ENCODE measurements around the gene RCCD1. TPM values are rescaled to one million over a fixed set of nuclear protein-coding genes. Genes with fewer than 3 reads are reported as not detected.

The RCCD1 gene
- total and polyA plus RNA-seq, 2 donors (not counting 3 experiments of a cell fraction or from before 2014, with no cell fraction given): 8.8 to 15.3 TPM

DNA sequence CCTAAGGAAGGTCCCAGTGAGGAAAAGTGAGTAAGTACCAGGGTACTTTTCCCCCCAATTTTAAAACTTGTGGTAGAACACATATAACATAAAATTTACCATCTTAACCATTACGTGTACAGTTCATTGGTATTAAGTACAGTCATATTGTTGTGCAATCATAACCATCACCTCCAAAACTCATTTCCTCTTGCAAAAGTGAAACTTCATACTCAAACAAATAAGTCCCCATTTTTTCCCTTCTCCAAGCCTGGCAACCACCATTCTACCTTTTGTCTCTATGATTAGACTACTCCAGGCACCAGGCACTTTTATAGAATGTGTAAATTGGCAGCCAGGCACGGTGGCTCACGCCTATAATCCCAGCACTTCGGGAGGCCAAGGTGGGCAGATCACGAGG, 27.5 kb downstream of the RCCD1 start:
- intact Hi-C loops (cut with micrococcal nuclease) (no loop called here), dilution Hi-C loops (cut with MboI; ENCODE audit: extremely low pct_ligation_motif_present, low sequenced_read_pairs) (no loop called here)
- H3K27me3 ChIP-seq (ENCODE audit: control insufficient read depth in 2 of 2, insufficient read depth in 2 of 2, low read length in 2 of 2): no peaks in the 10 kb centered on the region
- ChIA-PET POLR2A (no interaction called here), CTCF (interaction anchor here (3.7 kb wide), 1 partner anchor 25 kb away, joined by 23 read pairs; no protein-coding TSS in a partner anchor)
- H3K9me1 ChIP-seq (replicated peaks; ENCODE audit: control insufficient read depth, extremely low read depth, insufficient read depth, low read length): no peaks in the 10 kb centered on the region
- H3K36me3 ChIP-seq (ENCODE audit: control insufficient read depth in 2 of 2, extremely low read depth in 1 of 2, insufficient read depth in 2 of 2, low read length in 2 of 2): peaks cover 0 to 20% of the 10 kb centered on the region in 2 experiments
- no peak overlapping the region for H3K9ac ChIP-seq (replicated peaks; ENCODE audit: extremely low read depth, insufficient read depth, low read length)
- no TSS peak for BruUV-seq (replicated peaks)
- H3K4me3 ChIP-seq (replicated peaks in 1 of 3; ENCODE audit: insufficient read depth in 1 of 3, low read depth in 1 of 3, low read length in 3 of 3): no peak overlapping the region
- peaks cover 43% of the 10 kb centered on the region for H3K79me2 ChIP-seq (ENCODE audit: control insufficient read depth, insufficient read depth, low read length)
- H3K4me1 ChIP-seq (ENCODE audit: control insufficient read depth, extremely low read depth, insufficient read depth, low read length): no peaks in the 10 kb centered on the region
- H3K4me2 ChIP-seq (ENCODE audit: insufficient read depth, low read length): no peak overlapping the region
- TF ChIP-seq MAX (IDR thresholded peaks at IDR 0.05; ENCODE audit: insufficient read depth, insufficient read length) (no peak), JUN (IDR thresholded peaks at IDR 0.05; ENCODE audit: borderline replicate concordance, insufficient read depth, insufficient read length, low read depth) (no peak), EZH2 (IDR thresholded peaks at IDR 0.05; ENCODE audit: borderline replicate concordance, low read depth, low read length, severe bottlenecking) (no peak), CTCF (IDR thresholded peaks at IDR 0.05; ENCODE audit: extremely low read depth in 1 of 2, insufficient read depth in 1 of 2, low read depth in 1 of 2, low read length in 2 of 2) (no peak), MYC (IDR thresholded peaks at IDR 0.05; ENCODE audit: low read depth, low read length) (no peak), GATA2 (IDR thresholded peaks at IDR 0.05; ENCODE audit: insufficient read depth, insufficient read length, low read depth, low read length) (no peak), POLR2AphosphoS5 (IDR thresholded peaks at IDR 0.05; ENCODE audit: insufficient read depth, low read depth, low read length) (no peak), FOS (IDR thresholded peaks at IDR 0.05; ENCODE audit: borderline replicate concordance, insufficient read depth, low read length) (no peak)
- H3K9me3 ChIP-seq (replicated peaks; ENCODE audit: control insufficient read depth, insufficient read depth, low read length): no peaks in the 10 kb centered on the region
- FAIRE-seq: no peak
- no peaks in the 10 kb centered on the region for H4K20me1 ChIP-seq (replicated peaks; ENCODE audit: control insufficient read depth, extremely low read depth, insufficient read depth, low read length)
- DNase-seq (ENCODE audit: low read depth, low spot score): no peak
- H3K27ac ChIP-seq (ENCODE audit: insufficient read depth, low read depth, low read length): no peak overlapping the region
- no peak overlapping the region for H2AFZ ChIP-seq (ENCODE audit: low read depth, low read length)
